GM21381 (cell line): ENCODE data around the gene NFE2L3.
"Not testable (repeated sequence)": the region's sequence is repeated elsewhere in the genome, so short reads cannot be mapped to it uniquely, and the experiment has no call there.

Experiments
- ATAC-seq: cut with Tn5 transposase; IDR thresholded peaks from one replicate; pipeline ENCODE4 v1.9.1; 2021; ENCODE audit warnings: mild to moderate bottlenecking, moderate library complexity; ENCODE audit not compliant: unreplicated experiment

Gene NFE2L3

DNA sequence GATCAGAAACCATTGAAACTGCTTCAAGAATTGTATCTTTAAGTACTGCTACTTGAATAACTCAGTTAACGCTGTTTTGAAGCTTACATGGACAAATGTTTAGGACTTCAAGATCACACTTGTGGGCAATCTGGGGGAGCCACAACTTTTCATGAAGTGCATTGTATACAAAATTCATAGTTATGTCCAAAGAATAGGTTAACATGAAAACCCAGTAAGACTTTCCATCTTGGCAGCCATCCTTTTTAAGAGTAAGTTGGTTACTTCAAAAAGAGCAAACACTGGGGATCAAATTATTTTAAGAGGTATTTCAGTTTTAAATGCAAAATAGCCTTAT, 33.8 kb downstream of the NFE2L3 start:
- no peak for ATAC-seq

DNA sequence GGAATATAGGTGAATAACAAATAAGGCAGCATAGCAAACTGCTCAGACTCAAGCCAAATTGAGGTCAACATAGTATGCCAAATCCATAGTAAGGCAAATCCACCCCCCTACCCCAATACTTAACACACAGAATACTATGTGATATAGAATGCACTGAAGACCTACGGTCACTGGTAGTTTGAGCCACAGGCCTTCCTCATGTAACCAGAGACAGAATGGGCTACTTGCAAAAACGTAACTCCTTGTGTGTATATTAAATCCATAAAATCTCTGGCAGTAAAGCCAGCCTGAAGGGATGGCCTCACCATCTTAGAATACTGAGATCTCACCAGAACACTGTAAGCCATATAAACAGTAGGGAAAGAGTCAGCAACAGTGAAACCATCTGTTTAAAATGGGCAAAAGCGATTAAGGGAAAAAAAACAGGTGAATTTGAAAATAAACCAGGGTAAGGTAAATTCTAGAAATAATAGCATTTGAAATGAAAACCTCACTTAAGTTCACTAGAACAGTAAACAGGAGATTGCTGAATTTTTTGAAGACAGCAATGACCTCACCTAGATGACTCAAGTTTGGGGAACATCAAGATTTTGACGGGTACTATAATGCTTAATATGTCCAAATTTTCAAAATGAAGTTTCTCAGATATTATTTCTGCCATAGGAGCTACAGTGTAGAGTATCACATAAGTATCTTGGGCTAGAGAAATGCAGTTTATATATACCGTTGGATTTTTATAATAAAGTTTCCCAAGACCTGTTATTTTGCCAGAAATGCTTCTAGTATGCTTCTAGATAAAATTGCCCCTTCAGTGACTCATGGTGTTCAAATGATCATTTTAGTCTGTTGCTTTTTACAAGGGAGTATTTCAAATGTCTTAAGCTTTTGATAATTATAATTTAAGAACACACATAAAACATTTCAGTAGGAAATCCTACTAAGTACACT, 34.6 kb downstream of the NFE2L3 start:
- ATAC-seq, result no peak

- ATAC-seq, result no peak
Measured at GRCh38 chr7:26187380-26188205, 35.6 kb downstream of the NFE2L3 start.

DNA sequence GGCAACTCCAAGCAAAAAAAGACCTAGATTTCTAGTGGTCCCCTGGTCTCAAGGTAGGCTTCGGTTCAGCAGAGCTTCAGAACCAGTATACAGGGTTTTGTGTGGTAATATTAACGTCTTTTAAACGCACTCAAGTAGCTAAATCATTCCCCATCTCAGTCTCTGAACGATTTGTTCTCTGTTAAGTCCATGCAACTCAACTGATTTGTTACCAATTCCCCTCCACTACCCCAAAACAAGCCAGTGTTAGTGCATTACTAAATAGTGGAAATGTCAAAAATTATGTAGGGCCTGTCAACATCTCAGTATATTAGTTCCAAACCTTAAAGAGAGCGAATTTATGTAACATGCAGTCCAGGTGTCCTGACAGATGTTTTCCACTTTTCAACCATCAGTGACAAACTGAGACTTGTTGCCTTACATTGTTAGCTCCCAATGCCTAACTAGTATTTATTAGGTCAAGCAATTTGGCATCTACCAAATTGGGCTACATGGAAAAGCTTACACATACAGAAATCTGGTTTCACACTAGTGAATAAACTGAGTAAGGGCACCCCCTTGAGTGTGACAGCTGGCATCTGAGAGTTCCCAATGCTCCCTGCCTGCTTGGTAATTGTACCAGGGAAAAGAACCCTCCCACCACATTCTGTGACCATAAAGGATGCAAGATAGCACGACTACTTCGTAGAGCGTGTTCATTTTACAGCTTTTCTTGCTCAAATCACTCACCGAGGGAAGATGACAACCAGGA, 36.4 kb downstream of the NFE2L3 start:
- ATAC-seq, result no peak

DNA sequence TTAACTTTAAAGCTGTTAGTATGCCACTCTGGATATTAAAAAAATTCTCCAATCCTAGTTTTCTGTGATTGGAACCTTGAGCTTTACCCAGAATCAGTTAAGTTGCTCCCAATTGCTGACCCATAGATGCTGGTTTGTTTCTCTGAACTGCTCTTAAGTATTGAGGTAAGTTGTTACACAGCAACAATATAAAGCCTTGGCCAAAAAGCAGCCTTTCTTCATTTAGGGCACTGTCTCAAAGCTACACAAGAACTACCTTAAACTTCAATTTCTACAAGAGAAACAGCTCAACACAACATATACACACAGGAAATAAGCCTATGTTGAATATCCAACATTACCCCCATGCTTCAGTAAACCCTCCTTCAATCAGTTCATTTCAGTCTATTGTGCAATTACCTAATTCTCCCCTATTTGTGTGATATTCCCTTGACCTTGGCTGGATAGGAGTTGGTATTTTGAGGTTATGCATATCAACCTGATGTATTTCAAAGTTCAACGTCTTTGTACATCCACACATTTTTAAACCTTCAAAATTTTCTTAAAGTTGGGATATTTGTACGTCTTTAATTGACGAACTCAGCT, 37.1 kb downstream of the NFE2L3 start:
- ATAC-seq, result no peak

DNA sequence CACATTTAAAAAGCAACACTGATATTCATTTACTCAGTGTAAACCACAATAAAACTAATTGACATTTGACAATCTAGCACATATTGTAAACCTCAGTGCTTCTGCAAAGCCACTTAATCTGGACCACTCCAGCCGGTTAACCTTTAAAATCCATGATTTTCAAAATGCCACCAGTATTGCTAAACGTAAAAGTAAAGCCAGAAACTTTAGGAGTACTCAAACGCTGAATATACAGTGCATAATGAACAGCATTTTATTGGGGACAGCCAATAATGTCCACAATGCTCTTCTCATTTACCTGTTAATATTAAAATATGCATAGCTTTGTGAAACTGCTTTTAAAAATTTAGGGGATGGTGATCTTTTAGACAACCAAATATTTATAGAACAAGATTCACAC, 37.7 kb downstream of the NFE2L3 start:
- ATAC-seq, result no peak

DNA sequence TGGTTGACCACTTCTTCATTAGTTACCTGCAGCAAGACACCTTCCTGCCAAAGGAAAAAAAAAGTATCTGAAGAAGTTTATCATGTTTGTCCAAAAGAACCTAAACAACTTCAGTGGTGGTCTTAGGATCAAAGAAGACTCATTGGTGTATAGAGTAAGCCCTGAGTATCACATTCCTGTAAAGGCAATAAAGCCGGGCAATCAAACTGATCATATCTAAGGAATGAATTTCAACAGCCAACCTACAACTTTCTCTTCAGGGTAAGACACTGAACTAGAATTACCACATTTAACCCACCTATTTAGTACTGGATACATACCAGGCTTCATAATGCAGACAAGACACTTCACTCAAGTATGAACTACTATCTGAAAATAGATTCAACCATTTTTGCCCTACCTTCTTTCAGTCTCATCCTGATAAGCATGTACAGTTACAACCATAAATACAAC, 38.4 kb downstream of the NFE2L3 start:
- ATAC-seq, result no peak

DNA sequence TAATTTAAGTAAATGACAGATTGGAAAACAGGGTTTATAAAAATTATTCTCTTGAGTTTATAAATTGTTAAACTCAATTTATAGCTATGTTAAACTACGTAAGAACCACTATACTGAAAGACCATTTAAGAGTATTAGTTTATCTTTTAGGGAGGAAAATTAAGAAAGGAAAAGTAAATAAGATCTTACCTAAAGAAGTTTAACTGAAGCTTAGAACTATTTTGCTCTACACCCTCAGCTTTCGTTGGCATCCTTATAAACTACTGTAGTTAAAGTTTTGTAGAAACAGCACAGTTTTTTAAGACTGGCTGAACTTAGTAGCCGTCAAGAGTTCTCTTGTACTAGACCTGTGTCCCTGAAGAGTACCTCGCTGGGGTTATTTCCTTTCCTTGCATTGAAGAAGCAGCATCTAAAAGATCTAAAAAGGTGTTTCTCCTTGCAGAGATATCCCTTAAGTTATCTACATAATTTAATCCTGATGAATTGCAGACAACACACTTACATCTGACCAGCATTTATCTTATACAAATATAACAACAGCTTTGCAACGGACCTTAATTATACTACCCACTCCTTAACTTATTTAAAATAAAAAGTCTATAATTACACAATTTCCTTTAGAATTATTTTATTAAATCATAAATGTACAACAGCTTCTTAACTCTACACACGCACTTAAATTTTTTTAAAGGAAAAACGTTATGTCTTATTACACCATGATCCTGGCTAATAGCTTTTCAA, 39.4 kb downstream of the NFE2L3 start:
- ATAC-seq, result no peak

GRCh38 chr7:26191974-26192479, 40.0 kb downstream of the NFE2L3 start:
- no peak for ATAC-seq

DNA sequence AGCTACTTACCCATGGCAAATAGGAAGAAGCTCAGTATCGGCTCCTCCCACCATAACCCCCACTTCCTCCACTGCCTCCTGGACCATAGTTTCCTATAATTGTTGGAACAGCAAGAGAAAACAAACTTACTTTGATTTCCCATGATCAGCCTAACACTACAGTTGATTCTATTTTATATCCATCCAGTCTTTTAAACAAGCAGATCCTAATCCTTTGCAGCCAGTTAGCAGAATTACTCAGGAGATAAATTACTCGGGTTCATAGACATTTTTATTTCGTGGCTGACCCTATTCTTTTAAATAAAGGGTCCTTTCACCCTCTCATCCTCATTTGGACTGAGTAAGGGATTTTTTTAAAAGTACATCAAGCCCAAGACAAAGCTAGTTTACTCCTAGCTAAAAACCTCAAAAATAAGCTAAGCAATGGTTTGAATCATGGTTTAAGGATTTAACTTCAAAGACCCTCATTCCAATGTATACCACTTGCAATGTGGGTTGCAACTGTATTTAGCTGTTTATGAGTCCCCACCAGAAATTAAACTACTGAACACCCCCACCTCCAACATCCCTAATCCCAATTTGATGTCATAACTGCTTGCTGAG, 40.6 kb downstream of the NFE2L3 start:
- no peak for ATAC-seq

DNA sequence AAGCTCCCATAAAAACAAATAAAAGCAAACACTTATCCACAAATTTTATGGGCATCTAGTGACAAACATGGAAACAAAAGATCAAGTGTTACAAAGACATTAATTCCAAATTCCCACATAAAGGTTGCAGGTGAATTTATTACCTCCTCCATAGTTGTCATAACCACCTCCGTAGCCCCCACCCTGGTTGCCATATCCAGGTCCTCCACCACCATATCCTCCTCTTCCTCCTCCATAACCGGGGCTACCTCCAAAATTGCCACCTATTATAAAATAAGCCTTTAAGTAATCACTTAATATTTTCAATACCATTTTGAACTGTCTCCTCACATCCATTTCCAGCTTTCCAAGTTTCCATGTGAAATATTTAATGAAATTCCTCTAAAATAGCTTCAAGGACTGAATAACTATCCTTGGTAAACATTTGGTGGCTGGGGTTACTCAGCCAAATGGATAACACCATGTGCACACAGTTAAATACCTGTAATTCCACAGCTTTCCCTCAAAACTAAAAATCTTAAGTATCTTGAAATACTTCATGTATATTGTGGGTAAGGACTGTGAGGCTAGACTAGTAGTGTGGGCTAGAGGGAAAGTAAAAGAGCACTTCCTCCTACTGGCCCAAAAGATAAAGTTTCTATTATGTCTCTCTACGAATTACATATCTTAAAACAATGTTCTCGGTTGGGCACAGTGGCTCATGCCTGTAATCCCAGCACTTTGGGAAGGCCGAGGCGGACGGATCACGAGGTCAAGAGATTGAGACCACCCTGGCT, 41.6 kb downstream of the NFE2L3 start:
- no peak for ATAC-seq

- ATAC-seq, result not testable (repeated sequence)
Measured at GRCh38 chr7:26194764-26195163, 42.8 kb downstream of the NFE2L3 start.

GRCh38 chr7:26195182-26195581, 43.2 kb downstream of the NFE2L3 start:
- ATAC-seq, result no peak

- no peak for ATAC-seq
Measured at GRCh38 chr7:26195867-26196657, 44.1 kb downstream of the NFE2L3 start.

DNA sequence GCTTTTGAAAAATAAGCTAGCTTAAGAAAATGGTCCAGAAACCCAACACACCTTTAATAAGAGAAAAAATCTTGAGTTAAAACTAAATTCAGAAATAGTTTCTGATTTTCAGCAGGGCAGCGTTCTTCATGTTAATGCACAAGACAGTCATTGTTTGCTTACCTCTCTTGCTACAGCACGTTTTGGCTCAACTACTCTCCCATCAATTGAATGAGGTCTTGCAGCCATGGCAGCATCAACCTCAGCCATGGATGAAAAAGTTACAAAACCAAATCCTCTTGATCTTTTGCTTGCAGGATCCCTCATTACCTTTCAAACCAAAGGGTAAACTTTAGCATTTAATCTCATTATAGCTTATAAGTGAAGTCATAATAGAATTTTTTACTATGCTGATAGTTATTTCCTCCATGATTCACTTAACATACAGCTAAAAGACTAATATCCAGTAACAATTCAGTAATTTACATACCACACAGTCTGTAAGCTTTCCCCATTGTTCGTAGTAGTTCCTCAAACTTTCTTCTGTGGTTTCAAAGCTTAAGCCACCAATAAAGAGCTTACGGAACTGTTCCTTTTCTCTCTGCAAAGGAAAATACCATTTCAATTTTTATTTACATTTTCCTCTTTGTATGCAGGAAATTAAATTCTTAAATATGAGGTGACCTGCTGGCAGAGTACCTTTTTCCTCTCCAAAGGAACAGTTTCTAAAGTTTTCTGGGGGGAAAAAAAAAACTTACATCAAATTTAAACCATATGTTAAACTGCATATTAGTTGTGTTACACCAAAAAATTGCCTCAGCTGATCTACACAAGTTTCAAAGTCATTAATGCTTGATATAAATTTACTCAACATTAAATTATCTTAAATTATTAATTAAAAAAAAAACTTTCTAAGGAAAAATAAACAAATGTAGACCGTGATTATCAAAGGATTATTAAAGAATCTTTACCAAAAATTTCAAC, 45.4 kb downstream of the NFE2L3 start:
- ATAC-seq, result no peak

DNA sequence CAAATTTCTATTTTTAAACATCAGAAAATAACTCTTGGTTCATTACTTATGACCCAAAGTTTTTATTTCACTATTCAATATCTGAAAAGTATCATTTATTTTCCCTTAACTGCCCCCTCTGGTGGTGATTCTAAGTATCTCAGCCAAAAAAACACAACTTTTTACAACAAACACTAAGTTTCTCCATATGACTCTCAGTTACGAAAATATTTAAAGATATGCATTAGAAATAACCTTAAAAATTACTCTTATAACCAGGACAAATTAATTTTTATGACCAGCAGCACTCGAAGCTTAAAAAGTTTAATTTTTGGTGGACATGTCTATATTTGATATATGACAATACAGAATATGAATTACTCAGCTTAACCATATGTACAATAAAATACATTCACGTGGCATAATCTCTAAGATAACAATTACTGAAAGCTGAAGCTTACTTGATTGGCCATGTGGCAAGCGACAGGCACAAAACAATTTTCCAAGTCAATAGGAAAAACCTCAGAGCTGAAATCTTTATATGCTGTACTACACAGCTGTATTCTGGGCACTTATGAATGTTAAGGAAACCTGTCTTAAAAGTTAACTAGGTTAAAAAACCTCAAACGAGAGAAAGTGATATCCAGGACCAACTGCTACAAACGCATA, 46.3 kb downstream of the NFE2L3 start:
- no peak for ATAC-seq
